Stimulated activated CD8-positive, alpha-beta memory T cell treated with anti-CD3 and anti-CD28 coated beads, Interleukin-12 subunit alpha, Interleukin-12 subunit beta, amount 100 ng/mL, for 1 hour (primary cell): ENCODE measurements around the gene TRPV2.
A peak's percentile ranks its signal among the peaks of the same experiment; 100 is the strongest.
"Not testable (repeated sequence)": the region's sequence is repeated elsewhere in the genome, so short reads cannot be mapped to it uniquely, and the experiment has no call there.

Experiments
- DNase-seq: peaks from one replicate; pipeline ENCODE4 v3.0.0-alpha.2; 2020; ENCODE audit warnings: low read depth

TRPV2 gene, protein sequence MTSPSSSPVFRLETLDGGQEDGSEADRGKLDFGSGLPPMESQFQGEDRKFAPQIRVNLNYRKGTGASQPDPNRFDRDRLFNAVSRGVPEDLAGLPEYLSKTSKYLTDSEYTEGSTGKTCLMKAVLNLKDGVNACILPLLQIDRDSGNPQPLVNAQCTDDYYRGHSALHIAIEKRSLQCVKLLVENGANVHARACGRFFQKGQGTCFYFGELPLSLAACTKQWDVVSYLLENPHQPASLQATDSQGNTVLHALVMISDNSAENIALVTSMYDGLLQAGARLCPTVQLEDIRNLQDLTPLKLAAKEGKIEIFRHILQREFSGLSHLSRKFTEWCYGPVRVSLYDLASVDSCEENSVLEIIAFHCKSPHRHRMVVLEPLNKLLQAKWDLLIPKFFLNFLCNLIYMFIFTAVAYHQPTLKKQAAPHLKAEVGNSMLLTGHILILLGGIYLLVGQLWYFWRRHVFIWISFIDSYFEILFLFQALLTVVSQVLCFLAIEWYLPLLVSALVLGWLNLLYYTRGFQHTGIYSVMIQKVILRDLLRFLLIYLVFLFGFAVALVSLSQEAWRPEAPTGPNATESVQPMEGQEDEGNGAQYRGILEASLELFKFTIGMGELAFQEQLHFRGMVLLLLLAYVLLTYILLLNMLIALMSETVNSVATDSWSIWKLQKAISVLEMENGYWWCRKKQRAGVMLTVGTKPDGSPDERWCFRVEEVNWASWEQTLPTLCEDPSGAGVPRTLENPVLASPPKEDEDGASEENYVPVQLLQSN

DNA sequence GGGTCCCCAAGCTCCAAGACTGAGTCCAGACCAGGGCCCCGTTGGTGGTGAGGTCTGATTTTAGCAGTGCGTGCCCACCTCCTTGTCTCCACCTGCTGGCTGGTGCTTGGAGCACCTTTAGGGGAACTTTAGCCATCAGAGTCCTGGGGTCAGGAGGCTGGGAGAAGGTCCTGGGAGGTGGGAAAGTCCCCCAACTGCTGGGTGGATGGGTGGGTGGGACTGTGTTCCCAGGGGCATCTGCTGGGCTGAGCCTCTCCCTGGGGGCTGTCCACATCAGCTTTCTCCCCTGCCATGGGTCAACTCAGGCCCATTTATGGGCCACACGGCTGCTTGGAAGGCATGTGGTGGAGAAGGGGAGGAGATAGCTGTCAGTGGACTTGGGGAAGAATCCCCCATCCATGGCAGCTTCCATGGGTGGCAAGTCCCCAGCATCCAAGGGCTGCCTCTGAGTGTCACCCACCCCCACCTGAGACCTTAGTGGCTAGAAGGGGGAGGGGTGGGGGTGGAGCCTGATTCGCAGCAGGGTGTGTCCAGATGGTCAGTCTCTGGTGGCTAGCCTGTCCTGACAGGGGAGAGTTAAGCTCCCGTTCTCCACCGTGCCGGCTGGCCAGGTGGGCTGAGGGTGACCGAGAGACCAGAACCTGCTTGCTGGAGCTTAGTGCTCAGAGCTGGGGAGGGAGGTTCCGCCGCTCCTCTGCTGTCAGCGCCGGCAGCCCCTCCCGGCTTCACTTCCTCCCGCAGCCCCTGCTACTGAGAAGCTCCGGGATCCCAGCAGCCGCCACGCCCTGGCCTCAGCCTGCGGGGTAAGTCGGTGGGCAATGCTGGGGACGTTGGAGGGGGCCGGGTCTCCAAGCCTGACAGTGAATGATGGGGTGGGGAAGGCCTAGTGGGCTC is at the start of gene TRPV2:
Gene TRPV2, plus strand, starts transcription at position 541 of the 894 bp plus-strand sequence. CDS start 2,098 bp downstream, outside the sequence.
- DNase-seq = no peak

DNA sequence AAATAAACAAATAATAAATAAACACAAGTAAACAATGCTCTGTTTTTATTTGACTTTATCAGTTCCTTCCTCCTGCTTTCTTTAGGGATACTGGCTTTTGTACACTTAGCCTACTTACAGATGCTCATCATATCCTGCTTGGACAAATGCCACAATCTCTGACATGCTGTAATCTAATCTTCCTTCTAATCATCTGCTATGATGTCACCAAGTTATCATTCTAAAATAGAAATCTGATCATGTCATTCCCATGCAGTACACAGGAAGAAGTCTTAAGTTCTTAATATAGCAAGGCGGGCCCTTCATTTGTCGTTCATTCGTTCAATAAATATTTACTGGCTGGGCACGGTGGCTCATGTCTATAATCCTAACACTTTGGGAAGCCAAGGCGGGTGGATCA is 43.6 kb upstream of the TRPV2 start:
- DNase-seq = no peak

DNA sequence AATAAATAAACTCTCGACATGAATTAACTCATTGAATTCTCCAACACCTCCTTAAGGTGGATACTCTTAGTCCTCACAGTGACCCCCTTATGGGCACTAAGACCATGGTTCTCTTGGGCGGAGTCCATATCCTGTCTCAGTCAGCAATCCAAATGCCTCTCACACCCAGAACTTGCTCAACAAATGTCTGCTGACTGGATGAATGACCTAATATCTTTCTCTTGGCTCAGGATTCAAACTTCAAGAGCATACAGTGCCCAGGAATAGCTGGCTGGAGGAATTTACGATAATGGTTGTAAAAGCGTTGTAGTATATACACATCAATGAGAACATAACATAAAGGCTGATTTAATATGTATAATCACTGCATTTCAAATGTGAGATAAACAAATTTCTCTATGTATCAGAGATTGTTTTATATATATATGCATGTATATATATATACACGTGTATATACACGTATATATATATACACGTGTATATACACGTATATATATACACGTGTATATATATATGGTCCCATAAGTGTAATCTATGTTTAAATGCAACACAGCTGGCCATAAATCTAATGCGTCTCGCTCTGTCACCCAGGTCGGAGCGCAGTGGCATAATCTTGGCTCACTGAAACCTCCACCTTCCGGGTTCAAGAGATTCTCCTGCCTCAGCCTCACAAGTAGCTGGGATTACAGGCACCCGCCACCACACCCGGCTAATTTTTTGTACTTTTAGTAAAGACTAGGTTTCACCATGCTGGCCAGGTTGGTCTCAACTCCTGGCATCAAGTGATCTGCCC is 41.0 kb upstream of the TRPV2 start:
- no peak for DNase-seq

- DNase-seq = no peak
These were observed 37.4 kb upstream of the TRPV2 start for GRCh38 chr17:16377941-16378341.

DNA sequence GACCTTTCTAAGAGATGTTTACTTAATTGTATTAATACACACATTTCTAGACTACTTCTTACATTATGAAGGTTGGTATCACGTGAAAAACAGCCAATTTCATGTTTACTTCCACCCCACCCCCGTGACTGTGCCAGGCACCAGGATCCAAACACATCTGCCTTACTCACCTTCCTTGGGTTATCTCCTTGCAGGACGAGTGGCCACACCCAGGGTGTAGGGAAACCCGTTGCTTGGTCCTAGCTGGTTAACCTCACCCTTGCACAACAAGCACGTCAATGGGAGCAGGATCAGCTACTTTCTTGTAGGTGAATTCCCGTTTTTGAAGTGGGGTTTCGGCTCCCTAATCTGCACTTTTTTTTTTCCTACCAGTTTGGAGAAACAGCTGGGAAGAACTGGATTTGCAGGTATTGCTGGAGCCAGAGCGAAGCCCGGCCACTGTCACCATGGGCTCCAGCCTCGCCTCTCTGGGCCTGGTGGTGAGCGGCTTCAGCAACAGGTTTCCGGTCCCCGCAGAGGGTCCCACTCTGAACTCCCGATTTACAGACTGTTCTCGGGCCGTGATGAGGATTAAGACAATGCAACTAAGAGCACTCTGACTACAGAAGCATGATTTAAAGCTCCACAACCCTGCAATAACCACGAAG is 36.6 kb upstream of the TRPV2 start:
- no peak for DNase-seq

- no peak for DNase-seq
These were observed 35.7 kb upstream of the TRPV2 start for GRCh38 chr17:16379654-16380053.

DNA sequence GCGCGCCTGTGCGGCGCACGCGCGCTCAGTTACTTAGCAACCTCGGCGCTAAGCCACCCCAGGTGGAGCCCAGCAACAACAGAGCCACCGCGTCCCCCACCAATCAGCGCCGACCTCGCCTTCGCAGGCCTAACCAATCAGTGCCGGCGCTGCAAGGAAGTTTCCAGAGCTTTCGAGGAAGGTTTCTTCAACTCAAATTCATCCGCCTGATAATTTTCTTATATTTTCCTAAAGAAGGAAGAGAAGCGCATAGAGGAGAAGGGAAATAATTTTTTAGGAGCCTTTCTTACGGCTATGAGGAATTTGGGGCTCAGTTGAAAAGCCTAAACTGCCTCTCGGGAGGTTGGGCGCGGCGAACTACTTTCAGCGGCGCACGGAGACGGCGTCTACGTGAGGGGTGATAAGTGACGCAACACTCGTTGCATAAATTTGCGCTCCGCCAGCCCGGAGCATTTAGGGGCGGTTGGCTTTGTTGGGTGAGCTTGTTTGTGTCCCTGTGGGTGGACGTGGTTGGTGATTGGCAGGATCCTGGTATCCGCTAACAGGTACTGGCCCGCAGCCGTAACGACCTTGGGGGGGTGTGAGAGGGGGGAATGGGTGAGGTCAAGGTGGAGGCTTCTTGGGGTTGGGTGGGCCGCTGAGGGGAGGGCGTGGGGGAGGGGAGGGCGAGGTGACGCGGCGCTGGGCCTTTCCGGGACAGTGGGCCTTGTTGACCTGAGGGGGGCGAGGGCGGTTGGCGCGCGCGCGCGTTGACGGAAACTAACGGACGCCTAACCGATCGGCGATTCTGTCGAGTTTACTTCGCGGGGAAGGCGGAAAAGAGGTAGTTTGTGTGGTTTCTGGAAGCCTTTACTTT is 34.5 kb upstream of the TRPV2 start, which contains the start of gene UBB:
Gene UBB, plus strand, starts transcription at position 452 of the 856 bp plus-strand sequence. CDS start 817 bp downstream, outside the sequence.
- DNase-seq = peak; percentile 88

GRCh38 chr17:16381496-16381820 is 33.9 kb upstream of the TRPV2 start:
- DNase-seq = peak; percentile 26

GRCh38 chr17:16383216-16383615 is 32.2 kb upstream of the TRPV2 start:
- no peak for DNase-seq

DNA sequence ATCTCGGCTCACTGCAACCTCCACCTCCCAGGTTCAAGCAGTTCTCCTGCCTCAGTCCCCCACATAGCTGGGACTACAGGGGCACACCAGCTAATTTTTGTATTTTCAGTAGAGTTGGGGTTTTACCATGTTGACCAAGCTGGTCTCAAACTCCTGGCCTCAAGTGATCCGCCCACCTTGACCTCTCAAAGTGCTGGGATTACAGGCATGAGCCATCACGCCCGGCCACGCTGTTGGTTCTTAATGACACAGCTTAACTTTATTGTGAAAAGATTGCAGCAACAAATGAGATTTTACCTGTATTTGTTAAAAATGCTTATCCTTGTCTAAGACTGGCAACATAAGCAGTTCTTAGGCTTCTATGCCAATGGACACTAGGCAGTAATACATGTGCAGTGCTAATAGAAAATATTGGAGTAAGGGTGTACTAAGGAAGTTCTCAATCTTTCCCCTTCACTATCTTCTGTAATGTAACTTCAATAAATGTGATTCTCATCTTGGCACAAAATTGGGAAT is 31.5 kb upstream of the TRPV2 start:
- DNase-seq = no peak

GRCh38 chr17:16384557-16384956 is 30.8 kb upstream of the TRPV2 start:
- no peak for DNase-seq

DNA sequence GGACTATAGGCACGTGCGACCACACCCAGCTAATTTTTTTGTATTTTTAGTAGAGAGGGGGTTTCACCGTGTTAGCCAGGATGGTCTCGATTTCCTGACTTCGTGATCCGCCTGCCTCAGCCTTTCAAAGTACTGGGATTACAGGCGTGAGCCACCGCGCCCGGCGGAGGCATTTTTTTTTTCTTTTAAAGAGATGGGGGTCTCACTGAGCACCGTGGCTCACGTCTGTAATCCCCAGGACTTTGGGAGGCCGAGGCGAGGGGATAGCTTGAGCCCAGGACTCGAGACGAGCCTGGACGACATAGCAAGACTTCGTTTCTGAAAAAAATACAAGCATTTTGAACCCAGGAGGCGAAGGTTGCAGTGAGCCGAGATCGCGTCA is 29.3 kb upstream of the TRPV2 start:
- DNase-seq = not testable (repeated sequence)

DNA sequence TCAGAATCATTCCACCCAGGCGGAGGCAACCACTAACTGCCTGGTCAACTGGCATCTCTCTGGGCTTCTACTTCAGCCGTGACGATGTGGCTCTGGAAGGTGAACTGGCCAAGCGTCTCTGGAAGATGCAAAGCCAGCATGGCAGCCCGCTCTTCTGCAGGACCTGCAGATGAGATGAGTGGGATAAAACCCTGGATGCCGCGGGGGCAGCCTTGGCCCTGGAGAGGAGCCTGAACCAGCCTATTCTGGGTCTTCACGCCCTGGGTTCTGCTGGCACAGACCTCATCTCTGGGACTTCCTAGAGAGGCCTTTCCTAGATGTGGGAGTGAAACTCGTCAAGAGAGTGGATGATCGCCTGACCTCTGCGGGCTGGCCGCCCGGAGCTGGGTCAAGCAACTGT is 23.9 kb upstream of the TRPV2 start:
- DNase-seq = no peak

- not testable (repeated sequence) for DNase-seq
These were observed 22.9 kb upstream of the TRPV2 start for GRCh38 chr17:16392491-16392890.

GRCh38 chr17:16395887-16396286 is 19.5 kb upstream of the TRPV2 start:
- not testable (repeated sequence) for DNase-seq

- not testable (repeated sequence) for DNase-seq
These were observed 18.7 kb upstream of the TRPV2 start for GRCh38 chr17:16396693-16397092.

DNA sequence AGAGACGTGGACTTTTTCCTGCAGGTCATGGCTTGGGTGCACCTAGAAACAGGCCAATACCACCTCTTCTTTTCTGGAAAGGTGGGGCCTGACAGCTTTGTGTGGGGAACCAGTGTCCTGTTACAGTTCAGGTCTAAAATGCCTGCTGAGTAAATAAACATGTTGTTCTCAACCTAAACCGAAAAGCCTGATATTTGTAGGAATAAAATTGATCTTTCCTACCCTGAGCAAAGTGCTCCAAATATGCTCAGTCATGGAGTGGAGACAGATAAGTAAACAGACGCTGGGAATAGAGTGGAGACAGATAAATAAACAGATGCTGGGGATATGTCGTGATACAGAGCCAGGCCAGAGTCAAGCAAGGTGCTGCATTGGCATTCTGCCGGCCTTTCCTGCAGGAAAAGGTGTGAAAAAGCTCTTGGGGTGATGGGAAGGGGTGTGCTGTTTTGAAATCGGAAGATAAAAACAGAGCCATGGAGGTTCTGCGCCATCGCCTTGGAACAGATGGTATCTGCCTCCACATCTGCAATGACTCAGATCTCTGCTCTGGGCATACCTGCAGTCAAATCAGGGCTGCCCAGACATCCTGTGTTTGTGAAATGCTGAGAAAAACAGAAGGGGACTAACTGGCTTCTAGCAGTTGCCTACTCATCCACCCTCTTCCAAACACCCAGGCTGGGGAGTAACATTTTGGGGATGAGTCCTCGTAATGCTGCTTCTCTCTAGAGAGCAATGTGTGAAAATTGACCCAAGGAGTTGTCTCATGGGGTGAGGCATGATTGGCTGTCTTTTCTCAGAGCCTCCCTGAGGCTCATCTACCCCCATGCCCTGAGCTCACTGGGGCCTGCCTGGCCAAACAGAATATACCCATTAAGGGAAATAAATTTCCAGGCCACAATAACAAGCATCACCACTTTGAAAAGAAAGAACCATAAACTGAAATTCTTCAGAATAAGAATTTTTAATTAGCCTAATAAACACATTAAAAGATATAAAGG is 16.8 kb upstream of the TRPV2 start:
- peak; percentile 11 for DNase-seq

GRCh38 chr17:16403847-16404246 is 11.5 kb upstream of the TRPV2 start:
- not testable (repeated sequence) for DNase-seq
